Stimulated activated CD4-positive, alpha-beta T cell treated with anti-CD3 and anti-CD28 coated beads, Interleukin-2, amount 100 ng/mL, for 48 hours (primary cell): ENCODE measurements around the gene ANGEL1.

Source experiments
- DNase-seq, 2 donors: peaks; one replicate each; pipeline ENCODE4 v3.0.0-alpha.2; 2020

Gene ANGEL1

DNA sequence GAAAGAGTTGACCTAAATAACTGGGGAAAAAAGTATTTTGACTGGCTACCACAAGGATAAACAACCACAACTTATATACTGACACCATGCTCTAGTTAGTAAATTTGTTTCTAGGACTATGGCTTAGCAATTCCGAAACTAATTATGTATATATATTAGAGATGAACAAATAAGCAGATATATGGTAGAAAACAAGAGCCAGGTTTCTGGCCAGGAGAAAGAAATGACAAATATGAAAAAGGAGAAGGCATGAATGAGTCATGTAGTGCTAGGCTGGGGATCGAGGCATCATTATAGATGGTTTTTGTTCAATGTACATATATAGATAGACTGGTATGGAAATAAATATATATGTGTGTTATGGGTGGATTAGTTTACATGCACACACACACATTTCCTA lies 8.0 kb upstream of the ANGEL1 start:
- no peak for DNase-seq

DNA sequence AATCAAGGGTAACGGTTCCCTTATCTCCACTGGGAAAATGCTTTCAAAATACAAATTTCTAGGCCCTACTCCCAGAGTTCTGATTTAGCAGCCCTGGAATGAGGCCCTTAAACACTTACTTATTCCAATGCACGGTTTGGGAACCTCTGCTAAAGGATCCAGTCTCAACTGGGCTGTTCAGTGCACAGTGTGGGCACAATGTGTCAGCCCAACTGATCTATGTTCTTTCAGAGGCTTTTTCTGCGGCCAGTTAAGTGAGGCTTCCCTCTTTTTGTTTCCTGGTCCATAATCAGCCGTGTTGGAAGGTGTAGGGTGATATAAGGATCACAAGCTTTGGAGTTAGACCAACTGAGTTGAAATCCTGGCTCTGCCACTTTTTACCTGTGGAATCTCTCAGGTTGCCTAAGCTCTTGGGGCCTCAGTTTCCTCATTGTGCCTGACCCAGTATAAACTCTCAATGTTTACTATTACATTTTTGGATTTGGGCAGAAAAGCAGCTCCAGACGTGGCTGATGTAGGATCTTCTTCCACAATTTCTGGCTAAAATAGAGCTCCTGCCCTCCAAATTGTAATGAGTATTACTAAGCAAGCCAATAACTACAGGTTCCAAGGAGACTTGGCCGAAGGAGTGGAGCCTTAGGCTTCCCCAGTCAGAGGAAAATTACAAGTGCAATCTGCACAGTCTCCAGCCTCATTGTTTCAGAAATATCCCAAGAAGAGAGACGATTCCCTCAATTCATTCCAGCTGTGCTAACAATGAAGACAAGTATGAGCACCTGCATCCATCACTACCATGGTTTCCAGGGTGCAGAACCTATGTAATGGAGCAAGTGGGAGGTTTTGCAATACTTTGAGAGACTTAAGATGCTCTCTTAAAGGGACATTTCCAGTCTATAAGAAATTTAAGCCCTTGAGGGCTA lies 2.3 kb upstream of the ANGEL1 start:
- no peak for DNase-seq

DNA sequence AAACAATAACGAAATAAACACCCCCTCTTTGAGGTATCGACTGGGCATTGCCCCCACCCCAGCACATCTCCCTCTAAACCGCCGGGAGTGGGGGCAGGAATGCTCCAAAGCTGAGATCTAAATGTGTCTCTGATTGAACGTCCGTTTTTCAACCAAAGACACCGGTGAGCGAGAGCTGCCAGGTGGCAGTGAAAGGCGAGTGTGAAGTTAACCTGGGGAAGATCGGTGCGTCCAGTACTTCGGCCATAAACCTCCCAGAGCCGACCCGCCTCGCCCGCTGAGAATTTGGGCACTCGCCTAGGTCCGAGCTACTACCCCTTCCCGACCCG lies 625 bp downstream of the ANGEL1 start:
- DNase-seq = no peak

DNA sequence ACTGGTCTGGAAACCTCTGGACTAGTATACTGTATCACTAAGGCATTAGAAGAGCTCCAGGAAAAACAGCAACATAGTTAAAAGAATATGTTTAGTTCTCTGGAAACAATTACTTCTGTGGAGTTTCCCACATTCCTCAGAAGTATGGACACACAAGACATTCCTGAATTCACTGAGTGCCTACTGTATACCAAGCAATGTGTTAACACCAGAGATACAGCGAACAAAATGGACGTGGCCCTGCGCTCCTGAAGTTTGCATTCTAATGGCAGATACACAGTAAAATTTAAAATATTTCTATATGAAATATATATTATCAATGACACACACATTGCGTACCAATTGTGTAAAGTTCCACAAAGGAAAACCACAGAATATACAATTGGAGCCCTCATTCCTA lies 1.1 kb downstream of the ANGEL1 start:
- DNase-seq = no peak

DNA sequence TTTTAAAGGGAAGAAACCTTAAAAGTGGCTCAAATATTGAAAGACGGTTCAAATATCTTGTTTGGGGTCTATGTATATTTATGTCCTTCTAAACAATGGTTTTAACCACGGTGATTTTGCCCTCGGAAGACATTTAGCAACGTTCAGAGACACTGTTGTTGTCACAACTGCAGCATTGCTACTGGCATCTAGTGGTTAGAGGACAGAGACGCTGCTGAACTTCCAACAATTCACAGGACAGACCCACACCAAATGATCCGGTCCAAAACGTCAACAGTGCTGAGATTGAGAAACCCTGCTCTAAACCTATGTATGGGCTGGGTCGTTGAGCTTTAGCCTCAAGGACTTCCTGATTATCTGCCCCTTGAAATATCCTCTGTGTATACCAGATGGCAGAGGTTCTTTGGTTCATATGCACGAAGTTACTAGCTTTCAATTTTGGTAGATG lies 1.7 kb downstream of the ANGEL1 start:
- DNase-seq = no peak

DNA sequence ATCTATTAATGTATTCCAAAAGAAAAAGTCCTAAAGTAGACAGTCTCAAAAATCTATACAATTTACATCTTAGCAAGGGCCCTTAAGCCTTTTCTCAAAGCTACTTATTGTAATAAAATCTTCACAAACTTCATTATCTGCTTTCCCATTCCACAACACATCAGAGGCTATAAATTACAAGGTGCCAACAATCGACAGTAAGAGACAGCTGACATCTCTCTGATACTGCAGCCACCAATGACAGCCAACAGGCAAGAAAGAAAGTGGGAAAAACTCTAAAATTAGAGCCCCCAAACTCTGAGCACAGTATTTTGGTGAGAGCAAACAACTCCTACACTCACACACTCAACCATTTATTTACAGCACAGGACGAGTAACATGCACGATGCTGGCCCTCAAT lies 2.2 kb downstream of the ANGEL1 start:
- no peak for DNase-seq

DNA sequence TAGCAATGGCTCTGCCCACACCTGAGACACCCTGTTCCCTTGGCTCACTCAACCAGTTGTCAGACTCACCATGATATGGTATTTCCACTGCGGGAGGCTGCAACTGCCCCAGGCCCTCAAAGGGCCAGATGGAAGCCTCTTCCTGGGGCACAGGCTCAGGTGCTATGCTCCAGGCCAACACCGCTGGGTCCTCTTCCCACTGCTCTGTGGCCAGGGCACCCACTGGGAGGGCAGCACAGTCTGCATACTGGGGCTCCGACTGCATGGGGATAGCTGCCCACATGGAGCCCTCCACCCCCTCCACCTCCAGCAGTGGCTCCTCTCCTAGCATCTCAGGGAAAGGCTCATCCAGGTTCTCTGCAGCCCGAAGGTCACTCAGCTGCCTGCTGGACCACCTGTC lies 3.7 kb downstream of the ANGEL1 start:
- DNase-seq = no peak

DNA sequence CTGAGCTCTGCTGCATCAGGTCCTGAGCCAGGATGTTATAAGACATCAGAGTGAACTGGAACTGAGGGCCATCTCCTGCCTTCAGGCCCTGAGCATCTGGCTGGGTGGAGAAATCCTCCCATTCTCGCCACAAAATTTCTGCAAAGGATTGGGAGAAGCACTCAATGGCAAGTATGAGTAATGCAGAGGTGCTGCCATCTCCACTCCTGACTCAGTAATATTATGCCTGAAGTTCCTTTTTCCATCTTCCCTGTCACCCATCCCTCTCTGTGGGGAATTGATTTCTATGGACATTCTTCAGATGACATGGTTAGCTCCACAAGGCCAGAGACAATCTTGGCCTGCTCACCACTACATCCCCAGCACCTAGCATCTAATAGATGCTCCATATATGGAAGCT lies 4.7 kb downstream of the ANGEL1 start:
- DNase-seq = no peak

DNA sequence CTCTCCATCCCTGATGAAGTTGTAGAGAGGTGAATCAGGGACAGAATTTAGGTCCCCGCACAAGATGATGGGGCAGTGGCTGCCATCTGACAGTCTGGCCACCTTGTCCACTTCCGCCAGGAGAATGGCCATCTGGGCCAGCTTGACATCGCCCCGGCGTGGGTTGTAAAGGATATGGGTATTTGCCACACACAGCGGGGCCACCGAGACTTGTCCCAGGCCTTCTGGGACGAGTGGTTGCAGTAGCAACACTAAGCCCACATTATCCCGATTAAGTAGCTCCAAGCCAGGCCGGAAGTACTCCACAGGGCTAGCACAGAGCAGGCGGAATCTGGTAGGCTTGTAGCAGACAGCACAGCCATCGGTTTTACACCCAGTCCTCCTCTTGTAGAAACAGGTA lies 6.2 kb downstream of the ANGEL1 start:
- no peak for DNase-seq

DNA sequence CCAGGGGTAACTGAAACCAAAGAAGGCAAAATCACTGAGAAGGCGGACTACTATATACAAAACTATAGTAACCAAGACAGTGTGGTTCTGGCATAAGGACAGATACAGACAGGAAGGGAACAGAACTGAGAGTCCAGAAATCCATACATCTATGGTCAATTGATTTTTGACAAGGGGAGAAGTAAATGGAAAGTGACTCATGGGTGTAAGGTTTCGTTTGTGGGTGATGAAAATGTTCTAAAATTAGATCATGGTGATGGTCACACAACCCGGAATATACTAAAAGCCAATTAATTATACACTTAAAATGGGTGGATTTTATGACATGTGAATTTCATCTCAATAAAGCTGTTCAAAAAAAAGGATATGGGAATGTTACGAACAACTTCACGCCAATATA lies 18.7 kb downstream of the ANGEL1 start:
- no peak for DNase-seq

DNA sequence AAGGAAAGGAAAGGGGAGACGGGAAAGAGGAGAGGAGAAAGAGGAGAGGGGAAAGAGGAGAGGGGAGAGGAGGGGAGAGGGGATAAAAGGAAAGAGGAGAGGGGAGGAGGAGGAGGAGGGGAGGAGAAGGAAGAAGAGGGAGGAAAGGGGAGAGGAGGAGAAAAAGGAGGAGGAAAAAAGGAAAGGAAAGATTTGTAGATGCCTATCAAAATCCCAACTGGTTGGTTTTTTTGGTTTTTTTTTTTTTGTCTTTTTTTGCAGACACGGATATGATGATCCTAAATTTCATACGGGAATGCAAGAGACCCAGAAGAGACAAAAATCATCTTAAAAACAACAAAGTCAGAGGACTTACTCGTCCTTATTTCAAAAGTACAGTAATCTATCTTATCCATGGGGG lies 19.4 kb downstream of the ANGEL1 start:
- no peak for DNase-seq

DNA sequence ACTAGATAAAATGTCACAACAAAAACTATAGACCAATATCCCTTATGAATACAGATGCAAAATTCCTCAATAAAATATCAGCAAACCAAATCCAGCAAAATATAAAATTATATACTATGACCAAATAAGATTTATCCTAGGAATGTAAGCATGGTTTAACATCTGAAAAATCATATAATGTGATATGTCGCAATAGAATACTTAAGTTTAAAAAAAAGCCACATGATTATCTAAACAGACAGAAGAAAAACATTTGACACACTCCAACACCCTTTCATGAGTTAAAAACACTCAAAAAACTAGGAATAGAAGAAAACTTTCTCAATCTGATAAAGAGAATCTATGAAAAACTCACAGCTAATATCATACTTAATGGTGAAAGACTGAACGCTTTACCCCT lies 20.3 kb downstream of the ANGEL1 start:
- no peak for DNase-seq

DNA sequence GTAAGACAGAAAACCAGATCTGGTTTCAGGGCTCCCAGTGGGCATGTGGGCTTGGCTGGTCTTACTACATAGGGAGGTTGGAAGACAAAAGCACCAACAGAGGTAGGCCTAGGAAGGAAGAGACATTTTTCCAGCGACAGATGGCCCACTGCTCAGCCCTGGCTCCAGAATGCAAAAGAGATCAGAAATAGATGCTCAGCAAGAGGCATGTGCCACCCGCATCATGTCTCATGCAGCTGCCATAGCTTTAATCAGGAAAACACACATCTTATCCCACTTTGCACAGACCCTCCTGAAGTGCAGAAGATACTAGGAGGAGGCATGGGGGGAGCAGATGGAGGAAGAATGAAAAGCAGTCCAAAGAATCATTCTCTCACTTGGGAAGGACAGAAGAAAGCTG lies 26.1 kb downstream of the ANGEL1 start:
- no peak for DNase-seq

DNA sequence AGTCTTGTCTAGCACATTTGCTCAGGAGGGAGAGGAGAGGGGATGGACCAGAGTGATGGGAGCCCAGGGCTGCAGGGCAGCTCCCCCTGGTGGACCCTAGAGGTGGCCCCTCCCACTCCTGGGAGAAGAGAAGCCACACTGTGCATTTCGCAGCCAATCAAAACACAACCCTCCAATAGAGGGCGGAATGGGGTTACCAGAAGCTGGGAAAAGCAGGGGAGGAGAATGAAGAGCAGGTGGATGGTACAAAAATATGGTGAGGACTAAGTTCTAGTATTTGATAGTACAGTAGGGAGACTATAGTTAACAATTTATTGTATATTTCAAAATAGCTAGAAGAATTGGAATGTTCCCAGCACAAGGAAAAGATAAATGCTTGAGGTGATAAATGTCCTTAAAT lies 27.8 kb downstream of the ANGEL1 start:
- peak; percentile 53 to 54 for DNase-seq

DNA sequence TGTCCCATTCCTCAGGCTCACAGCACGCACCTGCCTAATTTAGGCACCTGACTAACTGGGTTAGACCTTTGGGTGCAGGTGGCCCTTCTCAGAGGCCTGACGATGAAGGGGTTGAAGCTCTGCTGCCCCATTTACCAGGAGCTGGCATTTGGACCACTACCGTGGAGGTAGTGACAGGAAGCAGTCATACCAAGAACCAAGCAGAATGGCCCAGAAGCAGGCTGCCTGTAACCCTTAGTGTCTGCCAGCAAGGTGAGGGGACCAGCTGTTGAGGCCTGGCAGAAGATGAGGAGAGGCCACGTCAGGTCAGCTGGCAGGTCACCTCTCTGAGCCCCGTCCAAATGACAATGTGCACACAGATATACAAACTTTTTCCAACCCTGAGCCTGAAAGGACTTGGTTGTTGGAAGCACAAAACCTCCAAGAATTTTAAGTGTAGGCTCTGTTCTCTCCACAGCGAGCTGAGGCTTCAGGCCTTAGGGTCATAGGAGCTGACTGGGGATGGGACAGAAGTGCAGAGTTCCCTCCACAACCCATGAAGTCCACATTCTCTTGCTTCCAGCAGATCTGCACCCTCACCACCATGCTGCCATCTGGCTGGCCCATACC lies 28.3 kb downstream of the ANGEL1 start:
- DNase-seq = no peak

DNA sequence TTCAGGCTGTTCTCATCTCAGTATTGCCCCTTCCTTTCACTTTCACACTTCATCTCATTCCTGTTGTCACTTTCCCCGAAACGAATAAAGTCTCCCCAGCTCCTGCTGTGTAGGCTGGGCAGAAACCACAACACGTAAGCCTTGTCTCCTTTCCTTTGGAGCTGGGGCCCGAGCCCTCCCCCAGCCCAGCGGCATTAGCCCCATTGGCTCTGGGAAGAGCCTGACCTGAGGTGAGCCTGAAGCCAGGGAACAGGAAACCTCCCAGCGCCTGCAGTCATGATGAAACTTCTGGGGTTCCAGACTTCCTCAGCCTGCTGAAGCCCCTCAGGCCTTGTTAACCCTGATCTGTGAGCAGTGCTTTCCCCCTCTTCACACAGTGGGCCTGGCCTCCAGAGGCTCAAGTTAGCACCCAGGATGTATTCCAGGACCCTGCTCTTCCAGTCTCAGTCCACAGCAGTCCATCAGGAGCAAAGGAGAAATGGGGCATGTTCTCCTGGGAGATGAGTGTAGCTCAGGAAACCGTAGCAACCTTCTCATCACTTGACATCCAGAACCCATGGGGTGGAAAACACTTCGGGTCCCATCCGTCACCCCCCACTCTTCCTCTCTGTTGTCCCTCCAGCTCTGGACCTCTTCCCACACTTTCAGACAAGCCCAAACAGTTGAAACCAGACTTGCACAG lies 29.7 kb downstream of the ANGEL1 start:
- no peak for DNase-seq

DNA sequence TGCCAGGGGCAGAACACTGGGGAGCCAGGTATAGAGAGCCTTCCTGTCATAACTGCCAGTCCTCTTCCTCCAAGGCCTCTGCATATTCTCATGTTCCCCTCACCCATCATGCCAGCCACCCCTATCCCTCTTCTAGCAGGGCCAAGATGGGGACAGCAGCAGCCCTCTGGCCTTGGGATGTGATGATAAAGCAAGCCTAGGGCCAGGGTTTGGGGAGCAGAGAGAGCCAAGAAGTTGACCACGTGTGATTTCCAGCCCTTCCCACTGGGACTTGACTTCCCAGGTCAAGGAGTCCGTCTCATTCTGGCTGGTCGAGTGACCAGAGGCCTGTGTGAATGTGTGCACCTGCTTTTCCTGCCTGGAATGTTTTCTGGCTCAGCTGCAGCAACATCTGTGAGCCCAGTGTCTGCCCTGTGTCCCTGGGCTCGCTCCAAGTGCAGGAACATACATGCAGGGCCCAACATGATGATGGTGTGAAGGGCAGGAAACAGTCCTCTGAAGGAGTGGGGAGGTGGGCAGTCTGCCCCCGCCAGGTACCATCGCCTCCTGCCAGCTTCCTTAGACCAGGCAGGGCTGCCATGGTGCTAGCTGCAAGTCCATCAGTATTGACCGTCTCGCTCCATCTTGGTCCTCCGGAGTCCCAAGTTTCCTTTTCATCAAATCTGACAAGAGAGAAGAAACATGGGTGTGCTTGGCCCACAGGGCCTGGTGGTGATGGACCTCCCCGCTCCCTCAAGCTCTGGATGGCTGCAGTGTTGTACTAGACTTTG lies 30.4 kb downstream of the ANGEL1 start:
- DNase-seq = no peak

DNA sequence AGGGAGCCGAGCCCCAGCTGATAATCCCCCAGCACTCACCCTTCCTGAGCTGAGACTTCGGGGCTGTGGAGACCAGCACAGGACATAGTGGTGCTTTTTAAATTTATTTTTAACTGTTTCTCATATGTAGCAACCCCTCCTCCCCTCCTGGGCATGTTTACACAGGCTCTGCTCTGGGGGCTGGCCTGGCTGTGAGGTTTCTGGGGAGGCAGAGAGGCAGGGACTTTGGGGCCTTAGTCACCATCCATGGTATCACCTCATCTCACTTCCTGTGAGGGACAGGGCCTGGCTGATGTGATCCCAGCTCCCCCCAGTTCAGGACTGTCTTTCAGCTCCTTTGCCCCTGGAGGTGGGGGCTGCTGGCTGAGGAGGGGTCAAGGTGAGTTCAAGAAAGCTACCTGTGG lies 31.0 kb downstream of the ANGEL1 start:
- no peak for DNase-seq

DNA sequence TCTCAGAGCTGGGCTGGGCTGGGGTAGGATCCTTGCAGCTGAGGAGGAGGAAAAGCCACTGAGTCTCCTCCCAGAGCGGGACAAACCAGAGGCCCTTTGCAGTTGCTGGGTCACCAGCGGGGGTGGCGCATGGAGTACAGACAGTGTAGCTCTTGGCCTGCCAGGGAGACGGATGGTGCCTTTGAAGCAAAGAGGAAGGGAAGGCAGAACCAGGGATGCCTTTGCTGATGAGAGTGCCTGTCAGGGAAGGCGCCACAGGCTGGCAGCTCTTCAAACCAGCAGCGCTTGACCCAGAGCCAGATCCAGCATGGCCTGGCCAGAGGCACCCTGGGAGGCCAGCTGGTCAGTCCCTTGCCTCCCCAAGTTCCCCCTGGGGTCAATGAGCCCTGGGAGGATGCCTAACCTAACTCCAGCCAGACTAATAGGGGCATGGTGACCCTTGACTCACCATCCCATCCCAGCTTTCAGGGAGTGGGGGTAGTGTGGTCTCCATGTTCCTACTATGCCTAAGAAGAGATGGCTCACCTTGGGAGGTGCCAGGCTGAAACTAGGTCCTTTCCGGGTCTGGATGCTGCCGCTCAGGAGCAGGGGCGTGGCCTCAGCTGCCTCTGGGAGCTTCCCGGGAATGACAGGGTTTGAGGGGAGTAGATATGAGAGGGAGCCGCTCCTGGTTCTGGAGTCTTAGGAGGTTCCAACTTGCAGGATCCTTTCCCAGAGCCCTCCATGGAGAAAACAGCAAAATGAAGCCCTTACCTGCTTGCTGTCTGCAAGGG lies 31.6 kb downstream of the ANGEL1 start:
- DNase-seq = no peak

DNA sequence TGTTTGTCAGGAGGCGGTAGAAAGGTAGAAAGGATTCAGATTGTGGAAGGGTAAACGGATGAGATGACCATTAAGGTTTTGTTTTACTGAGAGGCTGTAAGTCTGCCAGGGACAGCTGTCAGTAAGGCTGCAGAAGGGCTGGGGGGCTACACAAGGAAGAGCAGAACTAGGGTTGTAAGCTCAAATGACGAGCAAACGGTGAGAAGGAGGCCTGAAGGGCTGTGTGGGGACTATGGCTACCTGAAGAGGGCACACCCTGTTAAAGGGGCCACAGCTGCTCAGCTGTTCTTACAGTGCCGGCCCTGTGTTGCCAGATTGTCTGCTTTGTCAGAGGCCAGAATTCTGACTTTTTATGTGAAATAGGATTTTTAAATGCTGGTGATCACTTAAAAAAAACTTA lies 32.3 kb downstream of the ANGEL1 start:
- DNase-seq = no peak

DNA sequence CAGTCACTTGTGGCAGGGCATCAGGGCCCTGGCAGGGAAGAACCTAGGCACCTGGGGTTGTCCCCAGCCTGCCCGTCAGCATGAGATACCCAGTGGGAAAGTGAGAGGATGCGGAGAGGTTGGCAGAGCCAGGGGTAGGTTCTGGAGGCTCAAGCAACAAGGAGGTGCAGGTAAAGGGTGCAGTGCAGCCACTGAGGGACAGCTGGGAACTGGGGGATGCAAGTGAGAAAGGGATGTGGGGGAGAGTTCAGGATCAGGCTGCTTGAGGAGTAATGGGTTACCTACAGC lies 32.7 kb downstream of the ANGEL1 start:
- no peak for DNase-seq

DNA sequence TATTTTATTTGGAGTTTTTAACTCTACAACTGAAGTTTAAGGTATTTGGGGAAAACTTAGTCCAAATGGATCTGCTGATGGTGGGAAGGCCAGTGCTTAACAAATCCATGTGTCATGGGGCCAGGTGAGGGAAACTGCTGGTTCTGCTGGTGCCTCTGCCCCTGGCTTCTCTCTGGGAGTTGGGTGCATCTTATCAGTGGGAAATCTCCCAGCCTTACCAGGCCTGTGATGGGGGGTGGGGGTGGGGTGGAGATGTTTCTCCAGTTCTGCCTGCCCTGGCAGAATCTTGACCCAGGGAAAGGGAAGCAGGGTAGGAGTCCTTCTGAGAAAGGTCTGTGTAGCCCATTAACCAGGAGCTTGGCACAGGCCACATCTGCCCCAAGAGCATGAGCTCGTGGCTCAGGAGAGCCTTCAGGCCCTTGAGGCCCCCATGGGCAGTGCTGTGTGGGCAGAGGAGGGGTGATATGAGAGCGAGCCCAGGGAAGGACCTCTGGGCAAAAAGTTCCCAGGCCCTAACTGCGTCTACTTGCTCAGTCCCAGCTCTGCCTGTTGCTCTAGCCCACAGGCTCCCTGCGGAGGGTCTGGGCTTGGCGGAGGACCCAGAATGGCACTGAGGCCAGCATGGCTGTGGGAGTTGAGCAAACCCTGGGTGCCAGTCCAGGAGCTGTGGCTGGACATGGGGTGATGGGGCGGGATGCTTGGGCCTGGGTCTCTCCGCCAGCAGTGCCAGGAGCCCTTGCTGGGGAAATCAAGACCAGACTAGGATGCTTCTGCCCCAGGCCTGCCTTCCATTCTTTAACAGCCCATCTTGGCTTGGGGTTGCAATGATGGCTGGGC lies 33.2 kb downstream of the ANGEL1 start:
- DNase-seq = no peak
